GM19043 (cell line): ENCODE results near the gene ASCL5.

ENCODE experiments used
- ATAC-seq: cut with Tn5 transposase; IDR thresholded peaks from one replicate; pipeline ENCODE4 v1.9.1; 2021; ENCODE audit warnings: low read depth; ENCODE audit not compliant: unreplicated experiment

ASCL5 gene

GRCh38 chr1:201090541-201090940, 36.4 kb downstream of the ASCL5 start:
- ATAC-seq = no peak

- ATAC-seq = no peak
Observed at GRCh38 chr1:201089596-201089995, 37.4 kb downstream of the ASCL5 start.

GRCh38 chr1:201088901-201089525, 38.0 kb downstream of the ASCL5 start:
- no peak for ATAC-seq

GRCh38 chr1:201088395-201088794, 38.6 kb downstream of the ASCL5 start:
- ATAC-seq = no peak

GRCh38 chr1:201085902-201086735, 40.9 kb downstream of the ASCL5 start:
- no peak for ATAC-seq

GRCh38 chr1:201084295-201084694, 42.7 kb downstream of the ASCL5 start:
- no peak for ATAC-seq

GRCh38 chr1:201083741-201084140, 43.2 kb downstream of the ASCL5 start:
- no peak for ATAC-seq

- no peak for ATAC-seq
Observed at GRCh38 chr1:201080135-201080534, 46.8 kb downstream of the ASCL5 start.

- ATAC-seq = no peak
Observed at GRCh38 chr1:201077736-201078135, 49.2 kb downstream of the ASCL5 start.

GRCh38 chr1:201077116-201077515, 49.9 kb downstream of the ASCL5 start:
- no peak for ATAC-seq

GRCh38 chr1:201076092-201076491, 50.9 kb downstream of the ASCL5 start:
- ATAC-seq = no peak

- ATAC-seq = no peak
Observed at GRCh38 chr1:201074018-201074417, 53.0 kb downstream of the ASCL5 start.

- no peak for ATAC-seq
Observed at GRCh38 chr1:201072922-201073321, 54.1 kb downstream of the ASCL5 start.

- ATAC-seq = no peak
Observed at GRCh38 chr1:201072149-201072548, 54.8 kb downstream of the ASCL5 start.

GRCh38 chr1:201069636-201070035, 57.3 kb downstream of the ASCL5 start:
- ATAC-seq = no peak

- no peak for ATAC-seq
Observed at GRCh38 chr1:201068976-201069375, 58.0 kb downstream of the ASCL5 start.

GRCh38 chr1:201066986-201067385, 60.0 kb downstream of the ASCL5 start:
- ATAC-seq = no peak

GRCh38 chr1:201065686-201066085, 61.3 kb downstream of the ASCL5 start:
- ATAC-seq = no peak

GRCh38 chr1:201064806-201065205, 62.2 kb downstream of the ASCL5 start:
- no peak for ATAC-seq
